Activated T-cell treated with anti-CD3 and anti-CD28 coated beads for 24 hours (primary cell): ENCODE results near the gene PTGIR.
A peak's percentile ranks its signal among the peaks of the same experiment; 100 is the strongest.

Experiments
- DNase-seq: peaks from one replicate; pipeline ENCODE4 v3.0.0-alpha.2; 2020; ENCODE audit warnings: low read depth

Gene PTGIR

GRCh38 chr19:46614114-46614722, 10.7 kb downstream of the PTGIR start:
- peak; percentile 70 for DNase-seq

- DNase-seq, result no peak
These were observed 11.4 kb downstream of the PTGIR start for GRCh38 chr19:46613525-46613924.

- DNase-seq, result no peak
These were observed 13.1 kb downstream of the PTGIR start for GRCh38 chr19:46611776-46612175.

GRCh38 chr19:46610851-46611770, 13.8 kb downstream of the PTGIR start:
- DNase-seq, result no peak

- no peak for DNase-seq
These were observed 14.5 kb downstream of the PTGIR start for GRCh38 chr19:46610413-46610775.

GRCh38 chr19:46609511-46610412, 15.1 kb downstream of the PTGIR start:
- no peak for DNase-seq

GRCh38 chr19:46608581-46609345, 16.1 kb downstream of the PTGIR start:
- no peak for DNase-seq

GRCh38 chr19:46608178-46608577, 16.7 kb downstream of the PTGIR start:
- no peak for DNase-seq

- DNase-seq, result no peak
These were observed 17.4 kb downstream of the PTGIR start for GRCh38 chr19:46607448-46607841.

- DNase-seq, result no peak
These were observed 18.0 kb downstream of the PTGIR start for GRCh38 chr19:46606681-46607447.

- DNase-seq, result no peak
These were observed 18.9 kb downstream of the PTGIR start for GRCh38 chr19:46606019-46606418.

- no peak for DNase-seq
These were observed 19.5 kb downstream of the PTGIR start for GRCh38 chr19:46605356-46605821.

- DNase-seq, result no peak
These were observed 20.0 kb downstream of the PTGIR start for GRCh38 chr19:46604781-46605355.

- no peak for DNase-seq
These were observed 21.1 kb downstream of the PTGIR start for GRCh38 chr19:46603752-46604231.

GRCh38 chr19:46603195-46603637, 21.7 kb downstream of the PTGIR start:
- no peak for DNase-seq

GRCh38 chr19:46602392-46603194, 22.3 kb downstream of the PTGIR start:
- DNase-seq, result peak; percentile 53

- no peak for DNase-seq
These were observed 23.3 kb downstream of the PTGIR start, which contains the start of gene CALM3 for GRCh38 chr19:46601318-46602224. Gene CALM3 (plus strand): TSS chr19:46601330. CDS start chr19:46601435, 105 bp downstream.
